HepG2 (cell line): ENCODE results near the gene ACTN4. TPM values are rescaled to one million over a fixed set of nuclear protein-coding genes. Genes with fewer than 3 reads are reported as not detected.
A peak's percentile ranks its signal among the peaks of the same experiment; 100 is the strongest.

Experiments used
- AKAP8 ChIP-seq: sonication (generic); formaldehyde crosslinking; IDR thresholded peaks from 2 replicates; pipeline ENCODE4 v1.5.1; 2020; ENCODE audit warnings: mild to moderate bottlenecking, missing genetic modification reagents
- ARID2 ChIP-seq: sonication (generic); formaldehyde crosslinking; IDR thresholded peaks from 2 replicates; pipeline ENCODE4 v1.8.1; 2022; ENCODE audit warnings: mild to moderate bottlenecking, missing genetic modification reagents, borderline replicate concordance
- CBX2 ChIP-seq, 2 experiments: fragments of 200-600 bp in 1 of 2; sonication (generic); formaldehyde crosslinking in 1 of 2; IDR thresholded peaks; 2 replicates each; pipeline versions ENCODE4 v1.7.0 to v1.8.1; 2018 to 2022; ENCODE audit warnings: low read depth in 2 of 2, low read length in 1 of 2, mild to moderate bottlenecking in 1 of 2, missing genetic modification reagents in 1 of 2
- FOXJ3 ChIP-seq: sonication (generic); formaldehyde crosslinking; IDR thresholded peaks from 2 replicates; pipeline ENCODE4 v1.4.0; 2020; ENCODE audit warnings: missing genetic modification reagents, mild to moderate bottlenecking, borderline replicate concordance
- HMG20B ChIP-seq: conservative IDR thresholded peaks from 2 replicates; pipeline ENCODE4 v1.6.1; 2016; ENCODE audit warnings: missing genetic modification reagents, missing compliant biosample characterization
- KLF12 ChIP-seq: sonication (generic); formaldehyde crosslinking; IDR thresholded peaks from 2 replicates; pipeline ENCODE4 v1.4.0; 2020; ENCODE audit warnings: missing genetic modification reagents, borderline replicate concordance
- LCORL ChIP-seq, 2 experiments: fragments of 450-650 bp in 1 of 2; sonication (generic) in 1 of 2; formaldehyde crosslinking in 1 of 2; IDR thresholded peaks; 2 replicates each; pipeline versions ENCODE4 v1.5.0 to v1.6.1; 2017 to 2020; ENCODE audit warnings: antibody characterized with exemption in 1 of 2, missing genetic modification reagents in 1 of 2
- PAWR ChIP-seq: sonication (generic); formaldehyde crosslinking; IDR thresholded peaks from 2 replicates; pipeline ENCODE4 v1.4.0; 2020; ENCODE audit warnings: missing genetic modification reagents, mild to moderate bottlenecking, borderline replicate concordance
- POGZ ChIP-seq: sonication (generic); formaldehyde crosslinking; IDR thresholded peaks from 2 replicates; pipeline ENCODE4 v1.4.0; 2020; ENCODE audit warnings: mild to moderate bottlenecking, missing genetic modification reagents
- SNAI1 ChIP-seq: sonication (generic); formaldehyde crosslinking; IDR thresholded peaks from 2 replicates; pipeline ENCODE4 v1.5.0; 2020; ENCODE audit warnings: mild to moderate bottlenecking, missing genetic modification reagents, borderline replicate concordance
- SRSF4 ChIP-seq: fragments of 200-400 bp; formaldehyde crosslinking; IDR thresholded peaks from one replicate; pipeline ENCODE4 v1.6.1; 2018; ENCODE audit warnings: mild to moderate bottlenecking, low read depth, low read length, moderate library complexity; ENCODE audit not compliant: poor library complexity, severe bottlenecking
- SRY ChIP-seq: sonication (generic); formaldehyde crosslinking; IDR thresholded peaks from 2 replicates; pipeline ENCODE4 v1.8.0; 2022; ENCODE audit warnings: mild to moderate bottlenecking, missing genetic modification reagents
- ZBTB21 ChIP-seq: sonication (generic); formaldehyde crosslinking; IDR thresholded peaks from 2 replicates; pipeline ENCODE4 v1.4.0; 2020; ENCODE audit warnings: missing genetic modification reagents
- ZHX1 ChIP-seq: sonication (generic); formaldehyde crosslinking; IDR thresholded peaks from 2 replicates; pipeline ENCODE4 v1.8.1; 2022; ENCODE audit warnings: low read depth, mild to moderate bottlenecking, missing genetic modification reagents
- ZMYM4 ChIP-seq: sonication (generic); formaldehyde crosslinking; IDR thresholded peaks from 2 replicates; pipeline ENCODE4 v1.8.1; 2023; ENCODE audit warnings: mild to moderate bottlenecking, missing genetic modification reagents
- ZNF18 ChIP-seq: sonication (generic); formaldehyde crosslinking; IDR thresholded peaks from 2 replicates; pipeline ENCODE4 v1.8.0; 2022; ENCODE audit warnings: mild to moderate bottlenecking, missing genetic modification reagents; ENCODE audit not compliant: insufficient replicate concordance
- ZNF24 ChIP-seq: fragments of 450-650 bp; IDR thresholded peaks from 2 replicates; pipeline ENCODE4 v1.6.1; 2017; ENCODE audit warnings: antibody characterized with exemption, mild to moderate bottlenecking
- ZNF367 ChIP-seq: sonication (generic); formaldehyde crosslinking; IDR thresholded peaks from 2 replicates; pipeline ENCODE4 v1.4.0; 2020; ENCODE audit warnings: missing genetic modification reagents, borderline replicate concordance
- ZNF431 ChIP-seq: sonication (generic); formaldehyde crosslinking; IDR thresholded peaks from 2 replicates; pipeline ENCODE4 v1.9.0; 2022; ENCODE audit warnings: missing genetic modification reagents, low read depth, mild to moderate bottlenecking, borderline replicate concordance
- ZNF468 ChIP-seq: sonication (generic); formaldehyde crosslinking; IDR thresholded peaks from 2 replicates; pipeline ENCODE4 v1.8.0; 2022; ENCODE audit warnings: mild to moderate bottlenecking, moderate library complexity, missing genetic modification reagents
- ZNF720 ChIP-seq: sonication (generic); formaldehyde crosslinking; IDR thresholded peaks from 2 replicates; pipeline ENCODE4 v1.4.0; 2020; ENCODE audit warnings: missing genetic modification reagents
- ZZZ3 ChIP-seq: sonication (generic); formaldehyde crosslinking; IDR thresholded peaks from 2 replicates; pipeline ENCODE4 v1.4.0; 2020; ENCODE audit warnings: missing genetic modification reagents, mild to moderate bottlenecking, borderline replicate concordance
- polyA plus RNA-seq, 8 experiments: library from polyadenylated mRNA; depleted of rRNA in 3 of 8; stranded (reverse) in 7 of 8; unstranded in 1 of 8; fragments of >200 nt; fragmentation: Illumina TruSeq in 4 of 8; extraction: Trizol in 4 of 8; gene quantifications; 2 replicates each; pipeline versions ENCODE4 v1.2.1 to v1.2.3, GENCODE V29; 2011 to 2016; ENCODE audit warnings: low read depth in 4 of 8, missing spikeins in 1 of 8, mixed read lengths in 1 of 8; ENCODE audit not compliant: insufficient read depth in 1 of 8
- total RNA-seq, 5 experiments: library from RNA; depleted of rRNA; stranded (reverse); fragments of >200 nt; fragmentation: Illumina TruSeq; extraction: Trizol; gene quantifications; 2 replicates each; pipeline ENCODE4 v1.2.3, GENCODE V29; 2016; ENCODE audit warnings: low read depth in 1 of 5

The ACTN4 gene
- total and polyA plus RNA-seq, 2 of the 13 experiments (the other 11 are each of a cell fraction or from before 2014, with no cell fraction given) = 171 to 192 TPM

- TF ChIP-seq ZNF18 (CRISPR knock-in tag) (peak; percentile 13), FOXJ3 (CRISPR knock-in tag) (peak; percentile 69; the same call in 1 of the 2 replicates), ZMYM4 (CRISPR knock-in tag) (peak; percentile 52; the same call in 1 of the 2 replicates), ZNF468 (CRISPR knock-in tag) (0 out of 2 replicates have a peak, but pooled peaks have one; percentile 29), LCORL (IDR thresholded peaks at IDR 0.05) (0 out of 2 replicates have a peak, but pooled peaks have one; percentile 39), LCORL (CRISPR knock-in tag; IDR thresholded peaks at IDR 0.05) (peak; percentile 99), ZHX1 (CRISPR knock-in tag) (peak; percentile 67; the same call in 1 of the 2 replicates), ZBTB21 (CRISPR knock-in tag) (no peak), PAWR (CRISPR knock-in tag) (no peak), ARID2 (no peak), KLF12 (CRISPR knock-in tag) (peak; percentile 77; the same call in 1 of the 2 replicates), POGZ (CRISPR knock-in tag) (peak; percentile 40; the same call in 1 of the 2 replicates), ZNF367 (CRISPR knock-in tag) (no peak), AKAP8 (CRISPR knock-in tag) (0 out of 2 replicates have a peak, but pooled peaks have one; percentile 43), ZZZ3 (CRISPR knock-in tag) (no peak), SRSF4 (no peak), HMG20B (peak; percentile 82; the same call in 1 of the 2 replicates), ZNF24 (no peak), ZNF720 (CRISPR knock-in tag) (no peak), CBX2 (IDR thresholded peaks at IDR 0.05; ENCODE audit: low read depth, low read length) (no peak), CBX2 (CRISPR knock-in tag; IDR thresholded peaks at IDR 0.05; ENCODE audit: low read depth) (no peak), SNAI1 (CRISPR knock-in tag) (no peak), ZNF431 (CRISPR knock-in tag) (0 out of 2 replicates have a peak, but pooled peaks have one; percentile 20), SRY (CRISPR knock-in tag) (0 out of 2 replicates have a peak, but pooled peaks have one; percentile 24)
Observed at GRCh38 chr19:38701455-38702063, 54.1 kb downstream of the ACTN4 start (continued).
